Heart left ventricle (tissue), 13 donors: ENCODE results near the gene HDAC4.

Source experiments
- CTCF ChIP-seq, 12 donors: fragments of 200-600 bp; sonication (generic) in 4 of 12; IDR thresholded peaks; one replicate each; pipeline versions ENCODE4 v1.5.0 to v1.8.0; 2018 to 2022; ENCODE audit warnings: antibody characterized with exemption in 12 of 12, mild to moderate bottlenecking in 5 of 12
- POLR2A ChIP-seq, 2 donors: fragments of 450-650 bp; IDR thresholded peaks; one replicate each; pipeline ENCODE4 v1.6.1; 2017; ENCODE audit warnings: antibody characterized with exemption in 2 of 2, mild to moderate bottlenecking in 2 of 2, moderate library complexity in 2 of 2
- donor health status: ischemic (EF 13 %, LVEDD 7.1; RV severe dilation, severe dysfunction).
- donor health status: DM: no; HTN: yes; CAD: no.
- donor health status: DM: no; HTN: no; CAD: no.
- donor health status: ischemic (EF 25% LVEDD 6.9; RV normal size, moderate dysfunction).
- donor health status: ischemic (EF 25% LVEDD 5.7; RV mildly dilated, moderate dysfunction).
- donor health status: ischemic (EF 35%, LVEDD 5.7; RV mildly dilated, moderate dysfunction).
- donor health status: nonischemic (EF 11% LVEDD 7.7; RV severe dilation, severe dysfunction).
- donor health status: DM: yes; HTN: yes; CAD: no.
- donor health status: PGD.
- donor health status: ischemic (EF 29% LVEDD 5.4; RV normal size, mild dysfunction).
- donor health status: nonischemic (EF 23%, LVEDD 6.1; RV moderate dilation, normal function).

GRCh38 chr2:239105234-239105633 lies 295.6 kb downstream of the HDAC4 start:
- TF ChIP-seq CTCF (IDR thresholded peaks at IDR 0.05) (no peak), POLR2A (IDR thresholded peaks at IDR 0.05) (no peak)
